Measurements from ENCODE around the gene RPL29.

Gene RPL29

DNA sequence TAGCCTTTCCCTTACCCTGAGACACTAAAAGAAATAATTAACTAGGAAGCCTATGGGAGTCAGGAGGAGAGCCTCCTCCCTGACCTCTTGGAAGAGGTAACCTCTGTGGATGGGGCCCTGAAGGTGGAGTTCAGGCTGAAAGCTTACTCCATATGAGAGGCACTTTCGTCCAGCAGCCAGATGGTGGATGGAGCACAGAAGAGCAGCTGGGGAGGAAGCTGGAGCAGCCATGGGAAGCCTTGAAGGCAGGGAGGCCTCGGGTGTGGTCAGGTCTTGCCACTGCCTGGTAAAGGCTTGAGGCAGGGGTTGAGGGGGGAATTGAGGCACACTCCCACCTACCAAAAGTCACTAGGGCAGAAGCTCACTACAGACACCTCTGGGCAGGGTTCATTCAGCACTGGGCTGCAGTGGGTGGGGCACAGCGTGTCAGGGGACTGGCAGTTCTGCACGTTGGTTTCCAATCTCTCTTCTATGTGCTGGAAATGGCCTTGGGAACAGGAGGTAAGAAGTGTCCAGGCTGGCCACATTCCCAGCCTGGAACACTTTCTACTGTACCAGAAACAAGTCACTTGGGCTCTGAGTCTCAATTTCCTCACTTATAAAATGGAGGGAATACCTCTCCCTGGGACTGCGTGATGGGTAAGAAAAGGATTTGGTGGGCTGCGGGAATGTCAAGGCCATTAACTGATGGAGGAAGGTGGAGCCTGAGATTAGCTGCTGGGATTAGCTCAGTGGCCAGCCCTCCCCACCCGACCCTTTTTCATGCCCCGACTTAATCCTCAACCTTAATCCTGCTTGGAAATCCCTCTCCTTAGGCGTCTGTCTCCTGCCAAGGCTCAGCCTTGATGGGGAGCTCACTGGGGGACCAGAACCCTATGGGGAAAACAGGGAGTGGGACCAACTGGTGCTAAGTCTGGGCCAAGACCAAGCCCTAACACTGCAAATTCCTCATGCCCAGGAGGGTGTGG is 33.8 kb downstream of the RPL29 start:
- TF ChIP-seq, protein P1, sequence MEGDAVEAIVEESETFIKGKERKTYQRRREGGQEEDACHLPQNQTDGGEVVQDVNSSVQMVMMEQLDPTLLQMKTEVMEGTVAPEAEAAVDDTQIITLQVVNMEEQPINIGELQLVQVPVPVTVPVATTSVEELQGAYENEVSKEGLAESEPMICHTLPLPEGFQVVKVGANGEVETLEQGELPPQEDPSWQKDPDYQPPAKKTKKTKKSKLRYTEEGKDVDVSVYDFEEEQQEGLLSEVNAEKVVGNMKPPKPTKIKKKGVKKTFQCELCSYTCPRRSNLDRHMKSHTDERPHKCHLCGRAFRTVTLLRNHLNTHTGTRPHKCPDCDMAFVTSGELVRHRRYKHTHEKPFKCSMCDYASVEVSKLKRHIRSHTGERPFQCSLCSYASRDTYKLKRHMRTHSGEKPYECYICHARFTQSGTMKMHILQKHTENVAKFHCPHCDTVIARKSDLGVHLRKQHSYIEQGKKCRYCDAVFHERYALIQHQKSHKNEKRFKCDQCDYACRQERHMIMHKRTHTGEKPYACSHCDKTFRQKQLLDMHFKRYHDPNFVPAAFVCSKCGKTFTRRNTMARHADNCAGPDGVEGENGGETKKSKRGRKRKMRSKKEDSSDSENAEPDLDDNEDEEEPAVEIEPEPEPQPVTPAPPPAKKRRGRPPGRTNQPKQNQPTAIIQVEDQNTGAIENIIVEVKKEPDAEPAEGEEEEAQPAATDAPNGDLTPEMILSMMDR (IDR thresholded peaks at IDR 0.05; ENCODE audit: low read depth, low read length): no peak
- Histone ChIP-seq H3K4me3 (ENCODE audit: low read depth, low read length) (no peak overlapping the region), H3K36me3 (no peaks in the 10 kb centered on the region), H3K9me3 (no peaks in the 10 kb centered on the region), H3K4me1 (peaks cover 2% of the 10 kb centered on the region; the same call in 1 of the 2 replicates), H3K27me3 (no peaks in the 10 kb centered on the region)
- no peak for DNase-seq

DNA sequence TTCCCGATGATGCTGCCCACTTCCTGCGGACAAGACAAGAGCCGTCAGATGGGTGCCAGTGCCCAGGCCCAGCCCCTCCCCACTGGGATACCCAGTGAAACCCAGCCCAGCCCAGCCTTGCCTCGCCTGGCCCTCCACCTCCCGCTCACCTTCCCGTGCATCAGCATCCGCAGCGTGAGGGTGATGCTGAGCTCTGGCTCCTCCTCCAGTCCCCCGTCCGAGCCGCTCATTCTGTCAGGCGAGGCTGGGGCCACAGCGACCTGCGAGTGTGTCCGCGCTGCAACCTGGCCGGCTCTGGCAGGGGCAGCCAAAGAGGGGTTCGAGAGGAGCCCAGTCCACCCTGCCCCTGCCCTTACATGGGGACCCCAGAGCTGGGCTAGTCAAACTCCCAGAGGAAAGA is 34.7 kb downstream of the RPL29 start:
- Histone ChIP-seq H3K36me3 (no peaks in the 10 kb centered on the region), H3K4me3 (ENCODE audit: low read depth, low read length) (no peak overlapping the region), H3K4me1 (peaks cover under 1% of the 10 kb centered on the region; the same call in 1 of the 2 replicates), H3K27me3 (no peaks in the 10 kb centered on the region), H3K9me3 (no peaks in the 10 kb centered on the region)
- no peak for DNase-seq
- TF ChIP-seq, protein P1 (IDR thresholded peaks at IDR 0.05; ENCODE audit: low read depth, low read length): no peak

DNA sequence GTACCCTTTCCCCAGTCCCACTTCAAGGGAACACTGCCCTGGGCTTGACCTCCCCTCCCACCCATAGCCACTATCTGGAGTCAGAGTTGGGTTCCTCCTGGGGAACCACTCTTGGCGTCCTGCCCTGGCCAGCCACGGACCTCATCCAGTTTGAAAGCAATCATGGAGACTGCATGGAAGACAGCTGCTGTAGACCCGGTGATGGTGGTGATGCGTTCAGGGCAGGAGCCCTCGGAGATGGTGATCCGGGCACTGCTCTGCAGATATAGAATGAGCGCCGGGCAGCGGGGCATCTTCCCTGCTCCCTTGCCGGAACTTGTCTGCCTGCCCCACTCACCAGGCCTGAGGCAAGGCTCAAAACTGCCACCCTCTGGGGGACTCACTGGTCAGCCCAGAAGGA is 35.3 kb downstream of the RPL29 start:
- TF ChIP-seq, protein P1 (IDR thresholded peaks at IDR 0.05; ENCODE audit: low read depth, low read length): no peak
- Histone ChIP-seq H3K36me3 (no peaks in the 10 kb centered on the region), H3K9me3 (no peaks in the 10 kb centered on the region), H3K4me1 (no peaks in the 10 kb centered on the region), H3K4me3 (ENCODE audit: low read depth, low read length) (no peak overlapping the region), H3K27me3 (no peaks in the 10 kb centered on the region)
- no peak for DNase-seq

DNA sequence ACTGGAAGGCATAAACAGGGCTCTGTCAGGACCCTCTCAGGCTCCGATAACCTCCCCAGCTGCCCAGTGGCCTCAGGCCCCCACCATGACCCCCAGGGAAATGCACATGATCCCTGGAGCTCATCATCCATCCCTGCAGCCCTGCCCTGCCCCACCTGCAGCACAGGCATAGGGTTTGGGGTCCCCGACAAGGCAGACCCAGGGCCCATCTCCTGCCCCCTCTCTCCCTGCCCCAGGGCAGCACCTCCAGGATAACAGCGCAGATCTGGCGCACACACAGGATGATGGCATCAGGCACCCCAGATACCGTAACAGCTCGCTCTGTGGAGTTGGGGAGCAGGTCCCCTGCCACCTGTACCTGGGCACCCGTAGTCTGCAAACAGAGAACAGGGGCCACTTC is 36.0 kb downstream of the RPL29 start:
- no peaks in the 10 kb centered on the region for H3K27me3 ChIP-seq
- H3K36me3 ChIP-seq: no peaks in the 10 kb centered on the region
- H3K9me3 ChIP-seq: no peaks in the 10 kb centered on the region
- no peaks in the 10 kb centered on the region for H3K4me1 ChIP-seq
- TF ChIP-seq, protein P1 (IDR thresholded peaks at IDR 0.05; ENCODE audit: low read depth, low read length): no peak
- no peak for DNase-seq
- H3K4me3 ChIP-seq (ENCODE audit: low read depth, low read length): no peak overlapping the region

DNA sequence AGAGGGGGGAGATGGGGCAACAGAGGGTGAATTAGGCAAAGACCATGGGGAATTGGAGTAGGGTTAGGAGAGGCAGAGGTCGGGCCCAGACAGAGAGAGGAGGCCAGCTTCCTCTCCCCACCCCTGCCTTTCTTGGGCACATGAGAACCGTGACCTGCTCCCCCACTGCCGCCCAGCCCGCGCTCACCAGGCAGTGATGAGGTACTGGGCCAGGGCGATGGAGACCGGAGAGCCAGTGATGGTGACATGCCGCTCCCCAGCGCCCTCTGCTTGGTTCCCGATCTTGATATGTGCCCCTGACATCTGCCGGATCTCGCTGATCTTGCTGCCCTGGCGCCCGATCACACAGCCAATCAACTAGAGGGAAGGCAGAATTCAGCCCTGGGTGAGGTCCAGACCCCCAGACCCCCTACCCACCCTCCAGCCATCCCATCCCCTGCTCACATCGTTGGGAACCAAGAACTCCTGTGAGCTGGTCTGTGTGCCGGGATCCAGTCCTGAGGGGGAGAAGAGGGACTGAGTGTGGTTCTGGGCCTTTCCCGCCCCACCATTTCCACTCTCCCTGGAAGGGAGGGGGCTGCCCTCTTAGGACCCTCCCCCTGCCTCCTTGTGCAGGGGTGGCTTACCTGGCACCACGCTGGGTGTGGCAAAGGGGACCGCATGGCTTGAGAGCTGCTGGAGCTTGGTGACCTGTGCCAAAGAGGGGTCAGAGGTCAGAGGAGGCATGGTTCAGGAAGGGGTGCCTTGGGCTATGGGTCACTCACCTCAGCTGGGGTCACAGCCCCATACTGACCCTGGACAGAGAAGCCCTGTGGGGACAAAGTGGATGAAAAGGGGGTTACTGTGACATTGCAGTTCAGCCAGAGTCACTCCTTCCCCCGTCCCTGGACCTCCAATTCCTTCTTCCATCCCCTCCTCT is 36.8 kb downstream of the RPL29 start:
- Histone ChIP-seq H3K4me1 (no peaks in the 10 kb centered on the region), H3K36me3 (no peaks in the 10 kb centered on the region), H3K27me3 (no peaks in the 10 kb centered on the region), H3K9me3 (no peaks in the 10 kb centered on the region), H3K4me3 (ENCODE audit: low read depth, low read length) (no peak overlapping the region)
- TF ChIP-seq, protein P1 (IDR thresholded peaks at IDR 0.05; ENCODE audit: low read depth, low read length): no peak
- DNase-seq: no peak
